Skeletal muscle tissue (tissue), 4 donors: ENCODE measurements around the gene MS4A2. TPM values are rescaled to one million over a fixed set of nuclear protein-coding genes. Genes with fewer than 3 reads are reported as not detected.
"Not testable (repeated sequence)": the region's sequence is repeated elsewhere in the genome, so short reads cannot be mapped to it uniquely, and the experiment has no call there.

Source experiments
- H3K27ac ChIP-seq: one replicate; pipeline ENCODE4 v1.7.0; 2013; ENCODE audit warnings: mild to moderate bottlenecking, low read depth, low read length, inconsistent platforms
- H3K27me3 ChIP-seq, 3 donors: one replicate each; pipeline ENCODE4 v1.7.0; 2013; ENCODE audit warnings: low read length in 3 of 3; ENCODE audit not compliant: control insufficient read depth in 3 of 3, insufficient read depth in 3 of 3
- H3K36me3 ChIP-seq, 3 donors: one replicate each; pipeline ENCODE4 v1.7.0; 2013; ENCODE audit warnings: low read length in 3 of 3; ENCODE audit not compliant: control insufficient read depth in 3 of 3, insufficient read depth in 3 of 3
- H3K4me1 ChIP-seq, 3 donors: one replicate each; pipeline ENCODE4 v1.7.0; 2013; ENCODE audit warnings: low read length in 3 of 3, mild to moderate bottlenecking in 3 of 3; ENCODE audit not compliant: control insufficient read depth in 3 of 3, insufficient read depth in 3 of 3
- H3K4me3 ChIP-seq, 3 donors: one replicate each; pipeline ENCODE4 v1.7.0; 2013; ENCODE audit warnings: low read length in 3 of 3
- H3K9ac ChIP-seq, 3 donors: one replicate each; pipeline ENCODE4 v1.7.0; 2013; ENCODE audit warnings: low read length in 3 of 3, mild to moderate bottlenecking in 3 of 3, moderate library complexity in 2 of 3, low read depth in 1 of 3
- H3K9me3 ChIP-seq, 3 donors: one replicate each; pipeline ENCODE4 v1.7.0; 2013; ENCODE audit warnings: low read length in 3 of 3; ENCODE audit not compliant: control insufficient read depth in 3 of 3
- total RNA-seq: library from RNA; depleted of rRNA; stranded (reverse); fragments of >200 nt; gene quantifications from one replicate; pipeline ENCODE4 v1.2.3, GENCODE V29; 2014
- donor health status: Osteomylitis.

The MS4A2 gene
- total RNA-seq, 1 donor from 2014 or later: under 0.01 TPM

GRCh38 chr11:60098508-60098907 is 10.0 kb downstream of the MS4A2 start:
- Histone ChIP-seq H3K4me1 (no peaks in the 10 kb centered on the region), H3K9me3 (no peaks in the 10 kb centered on the region), H3K27ac (no peak overlapping the region), H3K4me3 (no peak overlapping the region), H3K36me3 (no peaks in the 10 kb centered on the region), H3K27me3 (no peaks in the 10 kb centered on the region), H3K9ac (no peak overlapping the region)

- no peaks in the 10 kb centered on the region for H3K4me1 ChIP-seq
- no peaks in the 10 kb centered on the region for H3K9me3 ChIP-seq
- no peak overlapping the region for H3K4me3 ChIP-seq
- no peak overlapping the region for H3K27ac ChIP-seq
- no peaks in the 10 kb centered on the region for H3K36me3 ChIP-seq
- no peak overlapping the region for H3K9ac ChIP-seq
- H3K27me3 ChIP-seq: no peaks in the 10 kb centered on the region
These were observed 12.1 kb downstream of the MS4A2 start for GRCh38 chr11:60100516-60100915.

- not testable (repeated sequence) for H3K9me3 ChIP-seq, H3K4me1 ChIP-seq, H3K9ac ChIP-seq, H3K4me3 ChIP-seq, H3K36me3 ChIP-seq, H3K27ac ChIP-seq, H3K27me3 ChIP-seq
These were observed 12.9 kb downstream of the MS4A2 start for GRCh38 chr11:60101368-60101767.

- H3K27ac ChIP-seq, H3K4me1 ChIP-seq, H3K4me3 ChIP-seq, H3K36me3 ChIP-seq, H3K9me3 ChIP-seq, H3K9ac ChIP-seq, H3K27me3 ChIP-seq: not testable (repeated sequence)
These were observed 16.1 kb downstream of the MS4A2 start for GRCh38 chr11:60104471-60105115.

GRCh38 chr11:60108631-60109030 is 20.2 kb downstream of the MS4A2 start:
- not testable (repeated sequence) for H3K27ac ChIP-seq, H3K36me3 ChIP-seq, H3K9ac ChIP-seq, H3K9me3 ChIP-seq, H3K4me3 ChIP-seq, H3K4me1 ChIP-seq, H3K27me3 ChIP-seq

- H3K4me3 ChIP-seq: no peak overlapping the region
- H3K4me1 ChIP-seq: no peaks in the 10 kb centered on the region
These were observed 23.3 kb downstream of the MS4A2 start for GRCh38 chr11:60111793-60112192.

GRCh38 chr11:60116996-60117790 is 28.7 kb downstream of the MS4A2 start:
- no peak overlapping the region for H3K9ac ChIP-seq
- H3K4me3 ChIP-seq: no peak overlapping the region
- no peaks in the 10 kb centered on the region for H3K9me3 ChIP-seq
- no peaks in the 10 kb centered on the region for H3K36me3 ChIP-seq
- no peaks in the 10 kb centered on the region for H3K4me1 ChIP-seq
- no peaks in the 10 kb centered on the region for H3K27me3 ChIP-seq
- no peak overlapping the region for H3K27ac ChIP-seq

More at GRCh38 chr11:60111793-60112192, 23.3 kb downstream of the MS4A2 start:
- no peaks in the 10 kb centered on the region for H3K9me3 ChIP-seq
- H3K36me3 ChIP-seq: no peaks in the 10 kb centered on the region
- no peaks in the 10 kb centered on the region for H3K27me3 ChIP-seq
- no peak overlapping the region for H3K27ac ChIP-seq
- H3K9ac ChIP-seq: no peak overlapping the region

- no peak overlapping the region for H3K9ac ChIP-seq
- H3K9me3 ChIP-seq: no peaks in the 10 kb centered on the region
- no peaks in the 10 kb centered on the region for H3K36me3 ChIP-seq
- no peak overlapping the region for H3K4me3 ChIP-seq
- H3K27me3 ChIP-seq: no peaks in the 10 kb centered on the region
- H3K27ac ChIP-seq: no peak overlapping the region
- no peaks in the 10 kb centered on the region for H3K4me1 ChIP-seq
These were observed 29.9 kb downstream of the MS4A2 start for GRCh38 chr11:60118338-60118737.

GRCh38 chr11:60119710-60120109 is 31.2 kb downstream of the MS4A2 start:
- Histone ChIP-seq H3K36me3 (no peaks in the 10 kb centered on the region), H3K9ac (no peak overlapping the region), H3K4me3 (no peak overlapping the region), H3K9me3 (no peaks in the 10 kb centered on the region), H3K27ac (no peak overlapping the region), H3K4me1 (no peaks in the 10 kb centered on the region), H3K27me3 (no peaks in the 10 kb centered on the region)

GRCh38 chr11:60121264-60121663 is 32.8 kb downstream of the MS4A2 start:
- H3K9ac ChIP-seq: no peak overlapping the region
- H3K4me1 ChIP-seq: no peaks in the 10 kb centered on the region
- H3K27ac ChIP-seq: no peak overlapping the region
- H3K27me3 ChIP-seq: no peaks in the 10 kb centered on the region
- H3K36me3 ChIP-seq: no peaks in the 10 kb centered on the region
- H3K4me3 ChIP-seq: no peak overlapping the region
- no peaks in the 10 kb centered on the region for H3K9me3 ChIP-seq
